Stromal cell of bone marrow (primary cell): Measurements from ENCODE around the gene TAF4.

Source experiments
- DNase-seq: peaks from one replicate; pipeline ENCODE4 v3.0.0-alpha.2; 2012; ENCODE audit warnings: low read depth

Gene TAF4

GRCh38 chr20:62019881-62020492, 45.7 kb downstream of the TAF4 start:
- DNase-seq: no peak

GRCh38 chr20:62019144-62019805, 46.4 kb downstream of the TAF4 start:
- DNase-seq: no peak

GRCh38 chr20:62018437-62019143, 47.1 kb downstream of the TAF4 start:
- DNase-seq: no peak

GRCh38 chr20:62015540-62016288, 50.0 kb downstream of the TAF4 start:
- DNase-seq: no peak

GRCh38 chr20:62014889-62015537, 50.7 kb downstream of the TAF4 start:
- no peak for DNase-seq

- DNase-seq: no peak
These were observed 51.2 kb downstream of the TAF4 start for GRCh38 chr20:62014488-62014775.

GRCh38 chr20:62012631-62013030, 53.0 kb downstream of the TAF4 start:
- no peak for DNase-seq

GRCh38 chr20:62011938-62012534, 53.6 kb downstream of the TAF4 start:
- DNase-seq: no peak

- DNase-seq: no peak
These were observed 54.3 kb downstream of the TAF4 start for GRCh38 chr20:62011403-62011790.

GRCh38 chr20:62010551-62011402, 54.9 kb downstream of the TAF4 start:
- DNase-seq: no peak

- DNase-seq: no peak
These were observed 55.7 kb downstream of the TAF4 start for GRCh38 chr20:62009869-62010445.

- DNase-seq: no peak
These were observed 56.4 kb downstream of the TAF4 start for GRCh38 chr20:62009322-62009721.

- DNase-seq: no peak
These were observed 57.0 kb downstream of the TAF4 start for GRCh38 chr20:62008643-62009183.

GRCh38 chr20:62007127-62007647, 58.5 kb downstream of the TAF4 start:
- no peak for DNase-seq

- DNase-seq: no peak
These were observed 59.2 kb downstream of the TAF4 start for GRCh38 chr20:62006482-62006881.

GRCh38 chr20:62004614-62005013, 61.1 kb downstream of the TAF4 start:
- DNase-seq: no peak

GRCh38 chr20:62003567-62004405, 61.9 kb downstream of the TAF4 start:
- DNase-seq: no peak

- no peak for DNase-seq
These were observed 62.7 kb downstream of the TAF4 start for GRCh38 chr20:62002882-62003480.
